OCI-LY3 (cell line): Measurements from ENCODE around the gene SYT10.

Experiments
- CTCF ChIP-seq: fragments of 200-600, 300-600 bp; sonication (generic); IDR thresholded peaks from 2 replicates; pipeline ENCODE4 v1.5.1; 2014; ENCODE audit warnings: antibody characterized with exemption, low read length, low read depth
- EZH2phosphoT487 ChIP-seq: fragments of 200-600 bp; shearing (Covaris generic); IDR thresholded peaks from 2 replicates; pipeline ENCODE4 v1.6.1; 2018; ENCODE audit warnings: antibody characterized with exemption, mixed run types, low read depth

GRCh38 chr12:33486058-33486457 is 46.4 kb upstream of the SYT10 start:
- TF ChIP-seq CTCF (no peak), EZH2phosphoT487 (no peak)
